HUES48 (cell line): ENCODE measurements around the gene TCF7L2.

ENCODE experiments used
- H3K27ac ChIP-seq: one replicate; pipeline ENCODE4 v1.7.0; 2013; ENCODE audit warnings: low read depth, low read length, inconsistent platforms
- H3K27me3 ChIP-seq: 2 replicates; pipeline ENCODE4 v1.6.1; 2013; ENCODE audit warnings: mild to moderate bottlenecking, low read length; ENCODE audit not compliant: control insufficient read depth, insufficient read depth
- H3K36me3 ChIP-seq: 2 replicates; pipeline ENCODE4 v1.6.1; 2013; ENCODE audit warnings: low read length; ENCODE audit not compliant: control insufficient read depth, insufficient read depth
- H3K4me1 ChIP-seq: 2 replicates; pipeline ENCODE4 v1.6.1; 2013; ENCODE audit warnings: mild to moderate bottlenecking, low read length; ENCODE audit not compliant: control insufficient read depth, insufficient read depth
- H3K4me3 ChIP-seq: 2 replicates; pipeline ENCODE4 v1.5.1; 2013; ENCODE audit warnings: mild to moderate bottlenecking, low read depth, low read length
- H3K9ac ChIP-seq: 2 replicates; pipeline ENCODE4 v1.6.1; 2013; ENCODE audit warnings: mild to moderate bottlenecking, low read depth, low read length, moderate library complexity
- H3K9me3 ChIP-seq: 2 replicates; pipeline ENCODE4 v1.6.1; 2013; ENCODE audit warnings: low read length; ENCODE audit not compliant: control insufficient read depth, insufficient read depth

TCF7L2 gene

DNA sequence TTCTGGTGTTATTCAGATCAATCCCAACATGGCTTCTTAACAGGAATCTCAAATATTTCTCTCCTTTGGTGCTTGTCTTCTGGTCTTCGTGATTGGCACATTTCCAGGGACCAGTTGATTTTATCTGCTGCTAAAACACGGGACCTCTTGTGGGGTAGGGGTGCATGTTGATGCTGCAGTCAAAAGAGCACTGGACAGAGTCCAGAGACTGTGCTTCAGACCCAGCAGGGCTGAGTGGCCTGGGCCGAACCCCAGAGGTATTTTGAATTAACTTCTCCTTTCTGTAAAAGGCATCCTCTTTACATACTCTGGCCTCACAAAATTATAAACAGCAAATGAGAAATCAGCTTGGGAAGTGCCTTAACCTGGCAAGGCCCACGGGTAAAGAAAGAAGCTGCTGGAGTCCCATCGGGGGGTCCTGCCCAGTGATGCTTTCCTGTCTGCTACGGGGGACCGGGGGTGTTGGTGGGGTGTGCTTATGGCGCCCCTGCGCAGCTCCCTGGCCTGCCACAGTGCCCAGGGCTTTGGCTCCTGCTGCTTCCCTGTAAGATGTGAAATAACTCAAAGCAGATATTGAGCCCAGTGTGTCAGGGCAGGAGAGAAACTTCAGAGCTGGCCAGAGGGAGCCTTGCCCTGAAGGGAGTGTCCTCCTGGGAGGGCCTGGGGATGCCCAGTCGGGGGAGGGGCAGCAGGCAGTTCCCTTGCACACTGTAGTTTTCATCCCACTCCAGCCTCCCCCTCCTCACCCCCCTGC, 230.5 kb downstream of the TCF7L2 start:
- H3K9ac ChIP-seq, result no peak overlapping the region
- no peak overlapping the region for H3K27ac ChIP-seq
- H3K4me3 ChIP-seq, result no peak overlapping the region
- no peaks in the 10 kb centered on the region for H3K27me3 ChIP-seq
- H3K4me1 ChIP-seq, result peaks cover 18% of the 10 kb centered on the region
- H3K36me3 ChIP-seq, result no peaks in the 10 kb centered on the region
- H3K9me3 ChIP-seq, result no peaks in the 10 kb centered on the region

DNA sequence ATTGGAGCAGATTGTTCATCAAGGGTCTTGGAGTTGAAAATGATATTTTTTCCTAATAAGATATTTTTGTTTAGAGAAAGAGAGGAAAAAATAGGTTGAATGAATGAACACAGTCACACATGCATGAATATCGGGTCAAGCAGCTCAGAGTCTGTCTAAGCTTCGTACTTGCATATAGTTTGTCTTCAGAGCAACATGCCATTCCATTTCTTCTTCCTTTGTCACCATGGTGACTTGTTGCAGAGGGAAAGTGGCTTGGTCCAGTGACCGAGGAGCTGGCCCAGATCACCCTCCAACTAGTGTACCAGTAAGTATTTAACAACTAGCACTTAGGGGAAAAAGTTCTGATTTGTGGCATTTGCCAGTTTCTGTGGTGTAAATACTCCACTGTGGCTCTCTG, 232.1 kb downstream of the TCF7L2 start:
- Histone ChIP-seq H3K9me3 (no peaks in the 10 kb centered on the region), H3K27ac (no peak overlapping the region)

DNA sequence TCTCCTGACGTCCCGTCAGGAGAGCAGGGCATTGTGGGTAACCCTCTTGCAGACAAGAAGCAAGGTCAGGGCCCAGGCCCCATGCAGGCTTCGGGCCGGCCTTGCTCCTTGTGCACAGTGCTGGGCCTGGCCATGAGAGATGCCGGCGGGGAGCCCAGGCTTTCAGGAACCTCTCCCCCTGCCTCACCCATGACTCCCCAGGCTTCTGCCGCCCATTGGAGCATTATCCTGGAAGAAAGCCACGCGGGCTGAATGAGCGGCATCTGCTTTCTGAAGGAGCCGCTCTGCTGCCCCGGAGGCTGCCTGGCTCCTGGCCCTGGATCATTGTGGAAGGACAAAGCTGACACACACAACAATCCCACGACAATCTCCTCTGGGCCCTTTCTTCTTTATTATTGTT, 233.5 kb downstream of the TCF7L2 start:
- Histone ChIP-seq H3K27me3 (no peaks in the 10 kb centered on the region), H3K4me3 (no peak overlapping the region), H3K36me3 (no peaks in the 10 kb centered on the region), H3K9me3 (no peaks in the 10 kb centered on the region), H3K27ac (no peak overlapping the region), H3K9ac (no peak overlapping the region), H3K4me1 (0 out of 2 replicates have a peak, but pooled peaks cover under 1% of the 10 kb centered on the region)

More for the DNA sequence above, 232.1 kb downstream of the TCF7L2 start:
- no peak overlapping the region for H3K9ac ChIP-seq
- H3K36me3 ChIP-seq, result no peaks in the 10 kb centered on the region
- no peak overlapping the region for H3K4me3 ChIP-seq
- no peaks in the 10 kb centered on the region for H3K27me3 ChIP-seq
- peaks cover 15% of the 10 kb centered on the region for H3K4me1 ChIP-seq

DNA sequence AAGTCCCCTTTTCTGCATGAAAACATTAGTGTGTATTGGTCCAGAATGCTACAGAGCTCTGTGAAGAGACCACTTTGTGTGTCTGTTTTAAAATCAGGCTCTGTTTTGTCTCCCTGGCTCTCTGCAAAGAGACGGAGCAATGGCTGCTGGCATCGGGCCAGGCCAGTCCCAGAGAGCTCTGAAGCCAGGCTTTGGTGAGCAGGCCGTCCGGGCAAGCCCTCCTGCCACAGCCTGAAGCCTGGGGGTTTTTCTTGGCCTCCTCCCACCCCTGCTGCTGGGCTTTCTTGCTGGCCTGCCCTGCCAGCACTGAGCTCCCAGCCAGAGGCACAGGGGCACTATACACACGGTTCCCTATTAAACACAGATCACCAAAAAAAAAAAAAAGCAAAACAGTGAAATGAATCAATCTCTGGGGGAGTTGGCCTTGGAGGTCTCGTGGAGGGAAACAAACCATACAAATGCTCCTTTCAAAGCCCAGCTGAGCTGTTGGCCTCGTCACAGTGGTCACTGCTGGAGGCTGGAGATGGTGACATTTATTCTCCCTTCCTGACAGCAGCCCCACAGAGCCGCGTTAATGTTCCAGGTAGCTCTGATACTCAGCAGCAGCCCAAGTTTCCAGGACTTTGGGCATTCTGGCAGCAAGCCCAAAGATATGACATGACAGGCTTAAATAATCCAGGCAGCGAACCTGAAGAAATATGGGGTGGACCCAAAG, 237.2 kb downstream of the TCF7L2 start:
- Histone ChIP-seq H3K9me3 (no peaks in the 10 kb centered on the region), H3K27ac (no peak overlapping the region), H3K27me3 (no peaks in the 10 kb centered on the region), H3K9ac (no peak overlapping the region), H3K36me3 (no peaks in the 10 kb centered on the region), H3K4me3 (no peak overlapping the region), H3K4me1 (no peaks in the 10 kb centered on the region)

GRCh38 chr10:113199459-113199858, 249.4 kb downstream of the TCF7L2 start:
- H3K36me3 ChIP-seq, result no peaks in the 10 kb centered on the region
- H3K9me3 ChIP-seq, result no peaks in the 10 kb centered on the region
- H3K27ac ChIP-seq, result no peak overlapping the region
- no peaks in the 10 kb centered on the region for H3K4me1 ChIP-seq
- no peak overlapping the region for H3K4me3 ChIP-seq
- no peaks in the 10 kb centered on the region; the same call in 1 of the 2 replicates for H3K27me3 ChIP-seq
- H3K9ac ChIP-seq, result no peak overlapping the region

DNA sequence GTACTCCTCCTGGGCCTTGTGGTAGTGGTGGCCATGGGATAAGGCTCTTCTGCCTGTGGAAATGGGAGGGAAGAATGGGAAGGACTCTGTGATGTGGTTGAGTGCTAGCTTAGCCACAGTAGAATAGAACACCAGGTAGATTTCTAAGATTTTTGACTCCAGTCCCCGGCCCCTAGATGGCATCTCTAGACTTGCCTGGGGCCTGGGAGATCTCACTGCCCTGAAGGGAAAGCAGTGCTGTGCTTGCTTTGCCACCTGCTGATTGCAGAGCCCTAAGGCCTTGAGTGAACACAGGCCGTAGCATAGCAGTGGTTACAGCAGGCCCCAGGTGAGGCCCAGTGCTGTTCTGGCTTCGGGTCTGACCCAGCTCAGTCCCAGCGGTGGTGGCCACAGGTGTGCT, 252.0 kb downstream of the TCF7L2 start:
- H3K4me3 ChIP-seq, result no peak overlapping the region
- no peak overlapping the region for H3K9ac ChIP-seq
- no peaks in the 10 kb centered on the region for H3K9me3 ChIP-seq
- no peak overlapping the region for H3K27ac ChIP-seq
- no peaks in the 10 kb centered on the region for H3K4me1 ChIP-seq
- H3K36me3 ChIP-seq, result no peaks in the 10 kb centered on the region
- no peaks in the 10 kb centered on the region for H3K27me3 ChIP-seq

- Histone ChIP-seq H3K27ac (no peak overlapping the region), H3K9me3 (no peaks in the 10 kb centered on the region), H3K4me1 (no peaks in the 10 kb centered on the region), H3K9ac (no peak overlapping the region), H3K4me3 (no peak overlapping the region), H3K27me3 (no peaks in the 10 kb centered on the region), H3K36me3 (no peaks in the 10 kb centered on the region)
Observed at GRCh38 chr10:113207924-113208323, 257.9 kb downstream of the TCF7L2 start.

- H3K9me3 ChIP-seq, result no peaks in the 10 kb centered on the region
- H3K27me3 ChIP-seq, result no peaks in the 10 kb centered on the region
- no peaks in the 10 kb centered on the region for H3K4me1 ChIP-seq
- H3K9ac ChIP-seq, result no peak overlapping the region
- H3K4me3 ChIP-seq, result no peak overlapping the region
- H3K36me3 ChIP-seq, result no peaks in the 10 kb centered on the region
- no peak overlapping the region for H3K27ac ChIP-seq
Observed at GRCh38 chr10:113213035-113213434, 263.0 kb downstream of the TCF7L2 start.

DNA sequence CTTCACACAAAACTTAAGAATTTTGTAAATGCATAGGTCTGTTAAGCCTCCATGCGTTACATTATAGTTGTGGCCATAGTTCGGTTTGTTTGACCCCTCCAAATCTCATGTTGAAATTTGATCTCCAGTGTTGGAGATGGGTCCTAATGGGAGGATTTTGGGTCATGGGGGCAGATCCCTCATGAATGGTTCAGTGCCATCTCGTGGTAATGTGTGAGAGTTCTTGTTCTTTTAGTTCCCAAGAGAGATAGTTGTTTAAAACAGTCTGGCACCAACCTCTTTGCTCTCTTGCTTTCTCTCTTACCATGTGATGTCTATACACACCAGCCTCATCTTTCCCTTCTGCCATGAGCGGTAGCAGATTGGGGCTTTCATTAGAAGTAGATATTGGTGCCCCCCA, 264.3 kb downstream of the TCF7L2 start:
- no peak overlapping the region for H3K9ac ChIP-seq
- 0 out of 2 replicates have a peak, but pooled peaks cover 2% of the 10 kb centered on the region for H3K4me1 ChIP-seq
- H3K4me3 ChIP-seq, result no peak overlapping the region
- no peaks in the 10 kb centered on the region for H3K27me3 ChIP-seq
- H3K36me3 ChIP-seq, result no peaks in the 10 kb centered on the region
- no peaks in the 10 kb centered on the region for H3K9me3 ChIP-seq
- no peak overlapping the region for H3K27ac ChIP-seq

GRCh38 chr10:113216102-113216501, 266.1 kb downstream of the TCF7L2 start:
- Histone ChIP-seq H3K9me3 (no peaks in the 10 kb centered on the region), H3K4me3 (no peak overlapping the region), H3K27ac (no peak overlapping the region), H3K36me3 (no peaks in the 10 kb centered on the region), H3K27me3 (no peaks in the 10 kb centered on the region), H3K9ac (no peak overlapping the region), H3K4me1 (0 out of 2 replicates have a peak, but pooled peaks cover 4% of the 10 kb centered on the region)
